Hematopoietic multipotent progenitor cell treated with erythropoietin and hydrocortisone succinate and interleukin-3 and kit ligand, for 4 days (in vitro differentiated cells): Measurements from ENCODE around the gene ZFR2.
A peak's percentile ranks its signal among the peaks of the same experiment; 100 is the strongest.

Experiments used
- DNase-seq: peaks from one replicate; pipeline ENCODE4 v3.0.0-alpha.2; 2015

Gene ZFR2

GRCh38 chr19:3867971-3868769 is 668 bp downstream of the ZFR2 start:
- no peak for DNase-seq

GRCh38 chr19:3866910-3867638 is 1.8 kb downstream of the ZFR2 start:
- DNase-seq = no peak

- no peak for DNase-seq
Measured at GRCh38 chr19:3863648-3864047, 5.2 kb downstream of the ZFR2 start.

- DNase-seq = no peak
Measured at GRCh38 chr19:3862826-3863500, 5.9 kb downstream of the ZFR2 start.

- no peak for DNase-seq
Measured at GRCh38 chr19:3860499-3860898, 8.3 kb downstream of the ZFR2 start.

- DNase-seq = no peak
Measured at GRCh38 chr19:3857449-3858003, 11.3 kb downstream of the ZFR2 start.

GRCh38 chr19:3855320-3855719 is 13.5 kb downstream of the ZFR2 start:
- no peak for DNase-seq

- DNase-seq = peak; percentile 68
Measured at GRCh38 chr19:3852614-3853254, 16.1 kb downstream of the ZFR2 start.

GRCh38 chr19:3852177-3852511 is 16.7 kb downstream of the ZFR2 start:
- DNase-seq = no peak

GRCh38 chr19:3851254-3852176 is 17.3 kb downstream of the ZFR2 start:
- DNase-seq = no peak

- no peak for DNase-seq
Measured at GRCh38 chr19:3850320-3850972, 18.4 kb downstream of the ZFR2 start.

- no peak for DNase-seq
Measured at GRCh38 chr19:3849787-3850186, 19.1 kb downstream of the ZFR2 start.

- DNase-seq = peak; percentile 80
Measured at GRCh38 chr19:3849092-3849491, 19.7 kb downstream of the ZFR2 start.

- no peak for DNase-seq
Measured at GRCh38 chr19:3844596-3844995, 24.2 kb downstream of the ZFR2 start.

- DNase-seq = peak; percentile 22
Measured at GRCh38 chr19:3842948-3843347, 25.9 kb downstream of the ZFR2 start.

GRCh38 chr19:3840804-3841203 is 28.0 kb downstream of the ZFR2 start:
- no peak for DNase-seq

GRCh38 chr19:3839941-3840340 is 28.9 kb downstream of the ZFR2 start:
- DNase-seq = no peak

- no peak for DNase-seq
Measured at GRCh38 chr19:3838661-3839060, 30.2 kb downstream of the ZFR2 start.

GRCh38 chr19:3837922-3838321 is 30.9 kb downstream of the ZFR2 start:
- DNase-seq = no peak

GRCh38 chr19:3837332-3837731 is 31.5 kb downstream of the ZFR2 start:
- DNase-seq = no peak

GRCh38 chr19:3836887-3837286 is 32.0 kb downstream of the ZFR2 start:
- no peak for DNase-seq
